ENCODE measurements around the gene RSPH1. TPM values are rescaled to one million over a fixed set of nuclear protein-coding genes. Genes with fewer than 3 reads are reported as not detected.

RSPH1 gene
- total and polyA plus RNA-seq, 2 of the 4 experiments (the other 2 are of a cell fraction): not detected

DNA sequence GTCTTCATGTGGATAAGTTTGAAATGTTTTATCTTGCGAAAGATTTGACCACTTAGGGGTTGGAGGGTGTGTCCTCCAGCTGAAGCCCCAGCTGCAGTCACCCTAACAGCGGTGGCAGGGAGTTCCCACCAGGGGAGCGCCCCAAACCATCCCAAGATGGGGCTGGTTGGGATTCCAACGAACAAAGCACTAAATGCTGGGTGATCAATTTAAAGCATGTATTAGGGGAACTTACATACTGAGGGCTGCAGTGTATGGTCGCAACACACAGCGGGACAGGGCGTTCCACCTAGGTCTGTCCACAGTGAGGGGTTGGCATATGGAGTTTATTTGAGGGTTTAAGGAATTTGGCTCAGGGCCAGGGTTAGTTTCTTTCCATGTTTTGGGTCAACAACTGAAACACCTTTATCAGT is 43.9 kb upstream of the RSPH1 start:
- H2AK9ac ChIP-seq (replicated peaks; ENCODE audit: low read depth, low read length, poor library complexity): no peak overlapping the region
- H3K4me2 ChIP-seq (ENCODE audit: low read depth, low read length): no peak overlapping the region
- no peak overlapping the region for H3K18ac ChIP-seq (ENCODE audit: low read depth, low read length)
- no peak overlapping the region for H2BK5ac ChIP-seq (ENCODE audit: low read depth, low read length, poor library complexity, severe bottlenecking)
- peaks cover 13% of the 10 kb centered on the region; the same call in 1 of the 2 replicates for H3K27me3 ChIP-seq (ENCODE audit: control insufficient read depth, insufficient read depth, low read length)
- H3K9me3 ChIP-seq (ENCODE audit: control insufficient read depth, insufficient read depth, low read length): no peaks in the 10 kb centered on the region
- H2AK5ac ChIP-seq (ENCODE audit: low read depth, low read length): no peak overlapping the region
- H3K4me3 ChIP-seq (ENCODE audit: insufficient read depth, low read depth, low read length): no peak overlapping the region
- in situ Hi-C loops (cut with MboI; ENCODE audit: low sequenced_read_pairs): no loop called here
- no peak overlapping the region for H3K4ac ChIP-seq (ENCODE audit: low read depth, low read length)
- no peak overlapping the region for H2BK20ac ChIP-seq (ENCODE audit: low read depth, low read length)
- DNase-seq: no peak
- H2AFZ ChIP-seq (replicated peaks; ENCODE audit: low read length, poor library complexity): no peak overlapping the region
- no TSS peak for BruUV-seq (replicated peaks)
- H3K14ac ChIP-seq (replicated peaks; ENCODE audit: low read depth, low read length): no peak overlapping the region
- H3K56ac ChIP-seq (ENCODE audit: extremely low read depth, insufficient read depth, low read length): no peak overlapping the region
- ATAC-seq (ENCODE audit: low read depth): no peak
- TF ChIP-seq CEBPB (IDR thresholded peaks at IDR 0.05; ENCODE audit: low read depth, low read length) (no peak), CTCF (conservative IDR thresholded peaks at IDR 0.05; ENCODE audit: low read depth, low read length) (0 out of 2 replicates have a peak, but pooled peaks have one; percentile 9), SMC3 (IDR thresholded peaks at IDR 0.05; ENCODE audit: low read depth, low read length) (no peak)
- H3K79me1 ChIP-seq (ENCODE audit: low read depth in 1 of 2, low read length in 2 of 2): no peaks in the 10 kb centered on the region
- intact Hi-C loops (cut with micrococcal nuclease): no loop called here
- no peak overlapping the region for H3K9ac ChIP-seq (ENCODE audit: low read depth, low read length)
- dilution Hi-C loops (cut with HindIII; ENCODE audit: low sequenced_read_pairs, unreplicated experiment): no loop called here
- H2BK120ac ChIP-seq (ENCODE audit: low read depth, low read length): no peak overlapping the region
- CTCF ChIA-PET: no interaction called here
- H2BK15ac ChIP-seq (ENCODE audit: low read depth, low read length): no peak overlapping the region
- no peaks in the 10 kb centered on the region for H4K20me1 ChIP-seq (ENCODE audit: insufficient read depth, low read length)
- H3K9me1 ChIP-seq (ENCODE audit: insufficient read depth, low read length): no peaks in the 10 kb centered on the region
- H3K27ac ChIP-seq (ENCODE audit: insufficient read depth, low read length): no peak overlapping the region
- no peak overlapping the region for H3K23ac ChIP-seq (ENCODE audit: low read depth, low read length)
- no peak overlapping the region for H4K5ac ChIP-seq (ENCODE audit: low read depth, low read length)
- no peak overlapping the region for H4K91ac ChIP-seq (ENCODE audit: insufficient read depth, low read depth, low read length)
- H4K8ac ChIP-seq (ENCODE audit: low read depth in 2 of 2, low read length in 2 of 2): no peak overlapping the region
- POLR2A ChIA-PET (ENCODE audit: unreplicated experiment): no interaction called here
- no peaks in the 10 kb centered on the region for H3K4me1 ChIP-seq (ENCODE audit: control insufficient read depth, insufficient read depth, low read length)
- WGBS, 2 experiments (ENCODE audit: extremely low coverage in 2 of 2, insufficient read length in 1 of 2): 76% methylated on average over 2 of the region's 7 CpGs; no CpG with 5 or more reads in 1 of the 2 experiments
- H3K36me3 ChIP-seq (ENCODE audit: control insufficient read depth, insufficient read depth, low read length): no peaks in the 10 kb centered on the region

Measured in IMR-90 (cell line).